Measurements from ENCODE around the gene ADH6.
"Not testable (repeated sequence)": the region's sequence is repeated elsewhere in the genome, so short reads cannot be mapped to it uniquely, and the experiment has no call there.

ADH6 gene

GRCh38 chr4:99189900-99190299 lies 29.1 kb downstream of the ADH6 start:
- H3K9me3 ChIP-seq (replicated peaks; ENCODE audit: low read length); H3K4me2 ChIP-seq (ENCODE audit: low read length): not testable (repeated sequence)

GRCh38 chr4:99186029-99186428 lies 33.0 kb downstream of the ADH6 start:
- Histone ChIP-seq H3K9ac (ENCODE audit: low read depth, low read length) (no peak overlapping the region), H3K27me3 (ENCODE audit: control insufficient read depth, insufficient read depth, low read length) (no peaks in the 10 kb centered on the region), H3K36me3 (ENCODE audit: insufficient read depth, low read length) (no peaks in the 10 kb centered on the region), H3K4me3 (ENCODE audit: low read length) (no peak overlapping the region), H3K9me3 (replicated peaks; ENCODE audit: low read length) (no peaks in the 10 kb centered on the region), H3K4me1 (ENCODE audit: control insufficient read depth, insufficient read depth, low read length) (no peaks in the 10 kb centered on the region), H3K4me2 (ENCODE audit: low read length) (no peak overlapping the region)

More at GRCh38 chr4:99189900-99190299, 29.1 kb downstream of the ADH6 start:
- not testable (repeated sequence) for H3K36me3 ChIP-seq (ENCODE audit: insufficient read depth, low read length); H3K27me3 ChIP-seq (ENCODE audit: control insufficient read depth, insufficient read depth, low read length); H3K4me1 ChIP-seq (ENCODE audit: control insufficient read depth, insufficient read depth, low read length); H3K9ac ChIP-seq (ENCODE audit: low read depth, low read length); H3K4me3 ChIP-seq (ENCODE audit: low read length)

GRCh38 chr4:99185581-99185980 lies 33.5 kb downstream of the ADH6 start:
- peaks cover 2% of the 10 kb centered on the region for H3K4me1 ChIP-seq (ENCODE audit: control insufficient read depth, insufficient read depth, low read length)
- no peak overlapping the region for H3K4me3 ChIP-seq (ENCODE audit: low read length)
- no peak overlapping the region for H3K9ac ChIP-seq (ENCODE audit: low read depth, low read length)
- no peaks in the 10 kb centered on the region for H3K36me3 ChIP-seq (ENCODE audit: insufficient read depth, low read length)
- H3K27me3 ChIP-seq (ENCODE audit: control insufficient read depth, insufficient read depth, low read length), result no peaks in the 10 kb centered on the region
- H3K9me3 ChIP-seq (replicated peaks; ENCODE audit: low read length), result no peaks in the 10 kb centered on the region
- no peak overlapping the region for H3K4me2 ChIP-seq (ENCODE audit: low read length)

- Histone ChIP-seq H3K9ac (ENCODE audit: low read depth, low read length) (no peak overlapping the region), H3K9me3 (replicated peaks; ENCODE audit: low read length) (no peaks in the 10 kb centered on the region), H3K36me3 (ENCODE audit: insufficient read depth, low read length) (no peaks in the 10 kb centered on the region), H3K27me3 (ENCODE audit: control insufficient read depth, insufficient read depth, low read length) (no peaks in the 10 kb centered on the region), H3K4me3 (ENCODE audit: low read length) (no peak overlapping the region), H3K4me1 (ENCODE audit: control insufficient read depth, insufficient read depth, low read length) (peaks cover 10% of the 10 kb centered on the region), H3K4me2 (ENCODE audit: low read length) (no peak overlapping the region)
Measured at GRCh38 chr4:99180382-99181070, 38.5 kb downstream of the ADH6 start.

GRCh38 chr4:99179626-99180025 lies 39.4 kb downstream of the ADH6 start:
- no peak overlapping the region for H3K4me2 ChIP-seq (ENCODE audit: low read length)
- no peaks in the 10 kb centered on the region for H3K9me3 ChIP-seq (replicated peaks; ENCODE audit: low read length)
- H3K4me3 ChIP-seq (ENCODE audit: low read length), result no peak overlapping the region
- H3K4me1 ChIP-seq (ENCODE audit: control insufficient read depth, insufficient read depth, low read length), result peaks cover 10% of the 10 kb centered on the region
- H3K27me3 ChIP-seq (ENCODE audit: control insufficient read depth, insufficient read depth, low read length), result no peaks in the 10 kb centered on the region
- H3K36me3 ChIP-seq (ENCODE audit: insufficient read depth, low read length), result no peaks in the 10 kb centered on the region
- H3K9ac ChIP-seq (ENCODE audit: low read depth, low read length), result no peak overlapping the region

GRCh38 chr4:99179178-99179577 lies 39.9 kb downstream of the ADH6 start:
- H3K36me3 ChIP-seq (ENCODE audit: insufficient read depth, low read length), result no peaks in the 10 kb centered on the region

GRCh38 chr4:99166544-99166943 lies 52.5 kb downstream of the ADH6 start:
- Histone ChIP-seq H3K4me2 (ENCODE audit: low read length) (no peak overlapping the region), H3K9ac (ENCODE audit: low read depth, low read length) (no peak overlapping the region), H3K4me3 (ENCODE audit: low read length) (no peak overlapping the region), H3K36me3 (ENCODE audit: insufficient read depth, low read length) (no peaks in the 10 kb centered on the region), H3K27me3 (ENCODE audit: control insufficient read depth, insufficient read depth, low read length) (no peaks in the 10 kb centered on the region), H3K4me1 (ENCODE audit: control insufficient read depth, insufficient read depth, low read length) (no peaks in the 10 kb centered on the region), H3K9me3 (replicated peaks; ENCODE audit: low read length) (no peaks in the 10 kb centered on the region)

More at GRCh38 chr4:99179178-99179577, 39.9 kb downstream of the ADH6 start:
- no peak overlapping the region for H3K4me2 ChIP-seq (ENCODE audit: low read length)
- no peaks in the 10 kb centered on the region for H3K27me3 ChIP-seq (ENCODE audit: control insufficient read depth, insufficient read depth, low read length)
- H3K4me1 ChIP-seq (ENCODE audit: control insufficient read depth, insufficient read depth, low read length), result peaks cover 10% of the 10 kb centered on the region
- no peak overlapping the region for H3K4me3 ChIP-seq (ENCODE audit: low read length)
- no peak overlapping the region for H3K9ac ChIP-seq (ENCODE audit: low read depth, low read length)
- H3K9me3 ChIP-seq (replicated peaks; ENCODE audit: low read length), result no peaks in the 10 kb centered on the region

- H3K27me3 ChIP-seq (ENCODE audit: control insufficient read depth, insufficient read depth, low read length), result no peaks in the 10 kb centered on the region
- no peaks in the 10 kb centered on the region for H3K36me3 ChIP-seq (ENCODE audit: insufficient read depth, low read length)
- no peaks in the 10 kb centered on the region for H3K4me1 ChIP-seq (ENCODE audit: control insufficient read depth, insufficient read depth, low read length)
- H3K4me3 ChIP-seq (ENCODE audit: low read length), result no peak overlapping the region
- H3K9ac ChIP-seq (ENCODE audit: low read depth, low read length), result no peak overlapping the region
- H3K4me2 ChIP-seq (ENCODE audit: low read length), result no peak overlapping the region
- H3K9me3 ChIP-seq (replicated peaks; ENCODE audit: low read length), result no peaks in the 10 kb centered on the region
Measured at GRCh38 chr4:99165978-99166377, 53.1 kb downstream of the ADH6 start.

GRCh38 chr4:99161373-99162099 lies 57.5 kb downstream of the ADH6 start:
- Histone ChIP-seq H3K4me3 (ENCODE audit: low read length) (no peak overlapping the region), H3K36me3 (ENCODE audit: insufficient read depth, low read length) (no peaks in the 10 kb centered on the region), H3K9ac (ENCODE audit: low read depth, low read length) (no peak overlapping the region), H3K27me3 (ENCODE audit: control insufficient read depth, insufficient read depth, low read length) (no peaks in the 10 kb centered on the region), H3K4me1 (ENCODE audit: control insufficient read depth, insufficient read depth, low read length) (no peaks in the 10 kb centered on the region), H3K9me3 (replicated peaks; ENCODE audit: low read length) (no peaks in the 10 kb centered on the region), H3K4me2 (ENCODE audit: low read length) (no peak overlapping the region)

GRCh38 chr4:99159699-99160098 lies 59.3 kb downstream of the ADH6 start:
- Histone ChIP-seq H3K9ac (ENCODE audit: low read depth, low read length) (no peak overlapping the region), H3K9me3 (replicated peaks; ENCODE audit: low read length) (no peaks in the 10 kb centered on the region), H3K4me3 (ENCODE audit: low read length) (no peak overlapping the region), H3K4me1 (ENCODE audit: control insufficient read depth, insufficient read depth, low read length) (no peaks in the 10 kb centered on the region), H3K36me3 (ENCODE audit: insufficient read depth, low read length) (no peaks in the 10 kb centered on the region), H3K27me3 (ENCODE audit: control insufficient read depth, insufficient read depth, low read length) (no peaks in the 10 kb centered on the region), H3K4me2 (ENCODE audit: low read length) (no peak overlapping the region)

- no peak overlapping the region for H3K4me3 ChIP-seq (ENCODE audit: low read length)
- H3K9ac ChIP-seq (ENCODE audit: low read depth, low read length), result no peak overlapping the region
- H3K36me3 ChIP-seq (ENCODE audit: insufficient read depth, low read length), result no peaks in the 10 kb centered on the region
- H3K4me1 ChIP-seq (ENCODE audit: control insufficient read depth, insufficient read depth, low read length), result no peaks in the 10 kb centered on the region
- no peaks in the 10 kb centered on the region for H3K27me3 ChIP-seq (ENCODE audit: control insufficient read depth, insufficient read depth, low read length)
- H3K4me2 ChIP-seq (ENCODE audit: low read length), result no peak overlapping the region
- H3K9me3 ChIP-seq (replicated peaks; ENCODE audit: low read length), result no peaks in the 10 kb centered on the region
Measured at GRCh38 chr4:99157478-99157935, 61.5 kb downstream of the ADH6 start.

- H3K4me3 ChIP-seq (ENCODE audit: low read length), result no peak overlapping the region
- H3K9me3 ChIP-seq (replicated peaks; ENCODE audit: low read length), result no peaks in the 10 kb centered on the region
- no peak overlapping the region for H3K4me2 ChIP-seq (ENCODE audit: low read length)
- H3K9ac ChIP-seq (ENCODE audit: low read depth, low read length), result no peak overlapping the region
- H3K4me1 ChIP-seq (ENCODE audit: control insufficient read depth, insufficient read depth, low read length), result no peaks in the 10 kb centered on the region
- H3K27me3 ChIP-seq (ENCODE audit: control insufficient read depth, insufficient read depth, low read length), result no peaks in the 10 kb centered on the region
- no peaks in the 10 kb centered on the region for H3K36me3 ChIP-seq (ENCODE audit: insufficient read depth, low read length)
Measured at GRCh38 chr4:99156992-99157391, 62.1 kb downstream of the ADH6 start.

Data from skeletal muscle satellite cell (primary cell).